MM.1S (cell line): ENCODE results near the gene ZNF329.

ENCODE experiments used
- DNase-seq: peaks from one replicate; pipeline ENCODE4 v3.0.0-alpha.2; 2015
- H2AFZ ChIP-seq: fragments of 300-600 bp; sonication (generic); 2 replicates; pipeline ENCODE4 v1.6.0; 2016; ENCODE audit warnings: antibody characterized with exemption, low read length
- H3F3A ChIP-seq: fragments of 300-600 bp; sonication (generic); 2 replicates; pipeline ENCODE4 v1.6.1; 2016; ENCODE audit warnings: mild to moderate bottlenecking, antibody characterized with exemption, low read length, moderate library complexity, mixed read lengths; ENCODE audit not compliant: insufficient read depth
- H3K27ac ChIP-seq: fragments of 300-600 bp; sonication (generic); 2 replicates; pipeline ENCODE4 v1.5.1; 2016; ENCODE audit warnings: mild to moderate bottlenecking, low read length
- H3K27me3 ChIP-seq: fragments of 300-600 bp; sonication (generic); replicated peaks from 2 replicates; pipeline ENCODE4 v1.6.0; 2016; ENCODE audit warnings: low read length; ENCODE audit not compliant: insufficient read depth
- H3K36me3 ChIP-seq: fragments of 300-600 bp; sonication (generic); replicated peaks from 2 replicates; pipeline ENCODE4 v1.6.1; 2016; ENCODE audit warnings: mild to moderate bottlenecking, low read length, mixed read lengths; ENCODE audit not compliant: insufficient read depth
- H3K4me1 ChIP-seq: fragments of 300-600 bp; sonication (generic); 2 replicates; pipeline ENCODE4 v1.6.1; 2016; ENCODE audit warnings: low read length, mixed read lengths
- H3K4me2 ChIP-seq: fragments of 300-600 bp; sonication (generic); 2 replicates; pipeline ENCODE4 v1.6.0; 2016; ENCODE audit warnings: low read depth, low read length
- H3K4me3 ChIP-seq: fragments of 300-600 bp; sonication (generic); 2 replicates; pipeline ENCODE4 v1.5.1; 2016; ENCODE audit warnings: low read length, mixed read lengths
- H3K79me2 ChIP-seq: fragments of 300-600 bp; sonication (generic); 2 replicates; pipeline ENCODE4 v1.6.1; 2016; ENCODE audit warnings: mixed run types, low read length, mixed read lengths
- H3K9ac ChIP-seq: fragments of 300-600 bp; sonication (generic); 2 replicates; pipeline ENCODE4 v1.6.1; 2016; ENCODE audit warnings: low read length, mixed read lengths
- H3K9me2 ChIP-seq: fragments of 300-600 bp; sonication (generic); replicated peaks from 2 replicates; pipeline ENCODE4 v1.6.1; 2016; ENCODE audit warnings: mild to moderate bottlenecking, low read length, mixed read lengths; ENCODE audit not compliant: insufficient read depth
- H3K9me3 ChIP-seq: fragments of 300-600 bp; sonication (generic); replicated peaks from 2 replicates; pipeline ENCODE4 v1.6.1; 2016; ENCODE audit warnings: mild to moderate bottlenecking, low read length, mixed read lengths; ENCODE audit not compliant: insufficient read depth
- H4K20me1 ChIP-seq: fragments of 300-600 bp; sonication (generic); 2 replicates; pipeline ENCODE4 v1.6.1; 2016; ENCODE audit warnings: mild to moderate bottlenecking, low read length, moderate library complexity, mixed read lengths; ENCODE audit not compliant: insufficient read depth
- EZH2 ChIP-seq: fragments of 300-600 bp; sonication (generic); optimal IDR thresholded peaks from 2 replicates; pipeline ENCODE3; 2017; ENCODE audit warnings: low read depth, mild to moderate bottlenecking, antibody characterized with exemption, low read length, mixed read lengths
- EZH2phosphoT487 ChIP-seq: fragments of 300-600 bp; sonication (generic); IDR thresholded peaks from 2 replicates; pipeline ENCODE4 v1.6.1; 2018; ENCODE audit warnings: antibody characterized with exemption, low read length
- TF ChIP-seq, protein P1 (sequence below): fragments of 300-600 bp; sonication (generic); IDR thresholded peaks from 2 replicates; pipeline ENCODE4 v1.5.1; 2016; ENCODE audit warnings: antibody characterized with exemption, low read length, mixed read lengths

The ZNF329 gene

DNA sequence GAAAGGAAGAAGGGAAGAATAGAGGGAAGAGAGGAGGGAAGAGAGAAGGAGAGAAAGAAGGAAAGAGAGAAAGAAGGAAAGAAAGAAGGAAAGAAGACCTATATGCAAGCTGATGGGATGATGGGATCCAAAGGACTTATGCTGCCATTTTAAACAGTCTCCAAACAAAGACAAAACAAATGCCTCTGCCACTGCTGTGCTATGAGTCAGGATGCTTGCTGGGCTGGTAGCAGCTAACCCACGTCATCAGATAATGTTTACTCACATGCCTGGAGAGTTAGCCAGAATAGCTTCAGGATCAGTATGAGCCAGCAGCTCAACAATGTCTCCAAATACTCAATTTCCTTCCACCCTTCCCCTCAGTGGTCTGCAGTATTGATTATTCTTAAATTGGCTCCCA, 20.3 kb upstream of the ZNF329 start:
- H3K79me2 ChIP-seq, result no peaks in the 10 kb centered on the region
- no peaks in the 10 kb centered on the region for H3F3A ChIP-seq
- H3K4me3 ChIP-seq, result no peak overlapping the region
- H3K36me3 ChIP-seq, result no peaks in the 10 kb centered on the region
- no peak overlapping the region for H3K9ac ChIP-seq
- no peaks in the 10 kb centered on the region for H3K4me1 ChIP-seq
- TF ChIP-seq, protein P1, sequence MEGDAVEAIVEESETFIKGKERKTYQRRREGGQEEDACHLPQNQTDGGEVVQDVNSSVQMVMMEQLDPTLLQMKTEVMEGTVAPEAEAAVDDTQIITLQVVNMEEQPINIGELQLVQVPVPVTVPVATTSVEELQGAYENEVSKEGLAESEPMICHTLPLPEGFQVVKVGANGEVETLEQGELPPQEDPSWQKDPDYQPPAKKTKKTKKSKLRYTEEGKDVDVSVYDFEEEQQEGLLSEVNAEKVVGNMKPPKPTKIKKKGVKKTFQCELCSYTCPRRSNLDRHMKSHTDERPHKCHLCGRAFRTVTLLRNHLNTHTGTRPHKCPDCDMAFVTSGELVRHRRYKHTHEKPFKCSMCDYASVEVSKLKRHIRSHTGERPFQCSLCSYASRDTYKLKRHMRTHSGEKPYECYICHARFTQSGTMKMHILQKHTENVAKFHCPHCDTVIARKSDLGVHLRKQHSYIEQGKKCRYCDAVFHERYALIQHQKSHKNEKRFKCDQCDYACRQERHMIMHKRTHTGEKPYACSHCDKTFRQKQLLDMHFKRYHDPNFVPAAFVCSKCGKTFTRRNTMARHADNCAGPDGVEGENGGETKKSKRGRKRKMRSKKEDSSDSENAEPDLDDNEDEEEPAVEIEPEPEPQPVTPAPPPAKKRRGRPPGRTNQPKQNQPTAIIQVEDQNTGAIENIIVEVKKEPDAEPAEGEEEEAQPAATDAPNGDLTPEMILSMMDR, result no peak
- TF ChIP-seq EZH2 (no peak), EZH2phosphoT487 (no peak)
- DNase-seq, result no peak
- H4K20me1 ChIP-seq, result no peaks in the 10 kb centered on the region
- no peaks in the 10 kb centered on the region for H3K9me3 ChIP-seq
- no peak overlapping the region for H2AFZ ChIP-seq
- no peak overlapping the region for H3K27ac ChIP-seq
- no peak overlapping the region for H3K4me2 ChIP-seq
- H3K9me2 ChIP-seq, result no peaks in the 10 kb centered on the region
- H3K27me3 ChIP-seq, result no peaks in the 10 kb centered on the region

GRCh38 chr19:58166708-58167280, 16.2 kb upstream of the ZNF329 start:
- no peak overlapping the region for H3K4me3 ChIP-seq
- H3K27ac ChIP-seq, result no peak overlapping the region
- H2AFZ ChIP-seq, result no peak overlapping the region
- H3K4me1 ChIP-seq, result no peaks in the 10 kb centered on the region
- H4K20me1 ChIP-seq, result no peaks in the 10 kb centered on the region
- TF ChIP-seq, protein P1, result no peak
- TF ChIP-seq EZH2phosphoT487 (no peak), EZH2 (no peak)
- no peaks in the 10 kb centered on the region for H3K79me2 ChIP-seq
- H3K36me3 ChIP-seq, result no peaks in the 10 kb centered on the region
- DNase-seq, result no peak
- no peaks in the 10 kb centered on the region for H3K9me2 ChIP-seq
- H3K27me3 ChIP-seq, result no peaks in the 10 kb centered on the region
- no peaks in the 10 kb centered on the region for H3F3A ChIP-seq
- H3K9ac ChIP-seq, result no peak overlapping the region
- no peak overlapping the region for H3K4me2 ChIP-seq
- H3K9me3 ChIP-seq, result peaks cover 3% of the 10 kb centered on the region; the same call in 1 of the 2 replicates

GRCh38 chr19:58166268-58166667, 15.7 kb upstream of the ZNF329 start:
- Histone ChIP-seq H3K27ac (no peak overlapping the region), H3K27me3 (no peaks in the 10 kb centered on the region), H3F3A (no peaks in the 10 kb centered on the region), H3K4me2 (no peak overlapping the region), H3K36me3 (no peaks in the 10 kb centered on the region), H3K9me3 (peaks cover 3% of the 10 kb centered on the region; the same call in 1 of the 2 replicates), H3K79me2 (no peaks in the 10 kb centered on the region), H3K9me2 (no peaks in the 10 kb centered on the region), H3K9ac (no peak overlapping the region), H3K4me3 (no peak overlapping the region), H3K4me1 (no peaks in the 10 kb centered on the region), H4K20me1 (no peaks in the 10 kb centered on the region), H2AFZ (no peak overlapping the region)
- DNase-seq, result no peak
- no peak for TF ChIP-seq EZH2
- TF ChIP-seq, protein P1, result no peak
- TF ChIP-seq EZH2phosphoT487, result no peak
